Neural progenitor cell (in vitro differentiated cells): ENCODE measurements around the gene UNCX.

Experiments used
- CTCF ChIP-seq: fragments of 200-600 bp; sonication (generic); IDR thresholded peaks from 2 replicates; pipeline ENCODE4 v1.5.1; 2017; ENCODE audit warnings: antibody characterized with exemption, mild to moderate bottlenecking
- EZH2 ChIP-seq: fragments of 200-600 bp; sonication (generic); IDR thresholded peaks from 2 replicates; pipeline ENCODE4 v1.6.1; 2017; ENCODE audit warnings: antibody characterized with exemption, mild to moderate bottlenecking, moderate library complexity

DNA sequence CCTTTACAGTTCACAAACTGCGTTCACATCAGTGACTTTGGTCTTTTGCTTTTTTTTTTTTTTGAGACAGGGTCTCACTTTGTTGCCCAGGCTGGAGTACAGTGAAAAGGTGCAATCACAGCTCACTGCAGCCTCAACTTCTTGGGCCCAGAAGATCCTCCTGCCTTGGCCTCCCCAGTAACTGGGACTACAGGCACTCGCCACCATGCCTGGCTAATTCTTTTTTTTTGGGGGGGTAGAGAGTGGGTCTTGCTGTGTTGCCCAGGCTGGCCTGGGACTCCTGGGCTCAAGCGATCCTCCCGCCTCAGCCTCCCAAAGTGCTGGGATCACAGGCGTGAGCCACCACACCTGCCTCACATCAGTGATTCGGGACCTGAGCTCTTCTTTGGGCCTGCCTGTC lies 35.7 kb upstream of the UNCX start:
- TF ChIP-seq EZH2 (no peak), CTCF (no peak)
